Uterus (tissue), 4 donors: ENCODE data around the gene EID2B. TPM values are rescaled to one million over a fixed set of nuclear protein-coding genes. Genes with fewer than 3 reads are reported as not detected.

Experiments
- DNase-seq, 2 donors: peaks; one replicate each; pipeline ENCODE4 v3.0.0-alpha.2; 2019 to 2020
- H3K27ac ChIP-seq, 2 donors: fragments of 200-600 bp; sonication (generic); 1 replicate in 1 of 2; 2 replicates in 1 of 2; pipeline ENCODE4 v1.5.1; 2016 to 2018
- H3K27me3 ChIP-seq, 2 donors: fragments of 200-600 bp; sonication (generic); one replicate each; pipeline ENCODE4 v1.5.1; 2018 to 2019; ENCODE audit warnings: control low read depth in 1 of 2
- H3K36me3 ChIP-seq, 2 donors: fragments of 200-600 bp; sonication (generic); one replicate each; pipeline ENCODE4 v1.5.1; 2019; ENCODE audit warnings: control low read depth in 1 of 2
- H3K4me1 ChIP-seq, 2 donors: fragments of 200-600 bp; sonication (generic); one replicate each; pipeline ENCODE4 v1.5.1; 2018 to 2019; ENCODE audit warnings: control low read depth in 1 of 2
- H3K4me3 ChIP-seq, 2 donors: fragments of 200-600 bp; sonication (generic); 1 replicate in 1 of 2; 2 replicates in 1 of 2; pipeline ENCODE4 v1.5.1; 2018 to 2019; ENCODE audit warnings: mild to moderate bottlenecking in 1 of 2
- H3K9me3 ChIP-seq, 2 donors: fragments of 200-600 bp; sonication (generic); one replicate each; pipeline ENCODE4 v1.5.1; 2019; ENCODE audit warnings: control low read depth in 1 of 2
- POLR2A ChIP-seq, 2 donors: fragments of 450-650 bp; IDR thresholded peaks; one replicate each; pipeline ENCODE4 v1.6.1; 2016; ENCODE audit warnings: antibody characterized with exemption in 2 of 2, mild to moderate bottlenecking in 1 of 2, moderate library complexity in 1 of 2
- intact Hi-C: fragments of 100-400 bp; cut with DNase I; formaldehyde crosslinking; loops from one replicate; pipeline ENCODE4 v1.15.1; 2023; ENCODE audit warnings: low total_unique reads
- total RNA-seq, 4 donors: library from RNA; depleted of rRNA in 3 of 4; stranded (reverse); fragments of >200 nt in 3 of 4; gene quantifications; one replicate each; pipeline versions ENCODE4 v1.1.0 to v1.2.4, GENCODE V29; 2014 to 2023
- TF ChIP-seq, protein P1 (sequence below), 4 experiments: fragments of 200-600 bp in 2 of 4; fragments of 450-650 bp in 2 of 4; sonication (generic) in 2 of 4; IDR thresholded peaks; one replicate each; pipeline ENCODE4 v1.5.1; 2016 to 2019; ENCODE audit warnings: antibody characterized with exemption in 4 of 4, mild to moderate bottlenecking in 2 of 4, moderate library complexity in 1 of 4
- donor health status: DM: yes; HTN: yes; CAD: no.

The EID2B gene
- total RNA-seq, 4 donors from 2014 or later, result 0.29 to 6.6 (median 5.1) TPM

DNA sequence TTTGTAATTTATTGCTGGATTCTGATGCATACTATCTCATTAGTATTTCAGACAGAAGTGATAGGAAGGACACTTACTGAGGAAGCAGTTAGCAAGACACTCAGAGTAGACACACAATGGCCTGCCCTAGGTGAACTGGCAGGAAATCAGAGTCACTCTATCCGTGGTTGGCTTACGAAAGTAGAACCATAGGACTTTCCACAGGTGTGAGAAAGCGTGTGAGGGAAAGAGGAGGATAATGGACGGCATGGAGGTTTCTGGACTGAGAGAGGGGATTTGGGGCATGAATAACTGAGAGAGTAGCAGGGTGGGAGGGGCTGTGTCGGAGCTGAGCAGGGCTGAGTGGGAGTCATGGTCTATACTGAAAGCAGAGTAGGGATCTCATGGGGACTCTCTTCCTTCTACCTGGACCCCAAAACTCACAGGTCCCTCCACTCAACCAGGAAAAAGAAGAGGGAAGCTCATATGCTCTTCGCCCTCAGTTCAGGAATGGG lies 26.0 kb upstream of the EID2B start:
- H3K27ac ChIP-seq, result no peak overlapping the region
- DNase-seq, result no peak
- H3K36me3 ChIP-seq, result no peaks in the 10 kb centered on the region
- no peaks in the 10 kb centered on the region for H3K9me3 ChIP-seq
- no peaks in the 10 kb centered on the region for H3K4me1 ChIP-seq
- TF ChIP-seq POLR2A (IDR thresholded peaks at IDR 0.05), result no peak
- TF ChIP-seq, protein P1, sequence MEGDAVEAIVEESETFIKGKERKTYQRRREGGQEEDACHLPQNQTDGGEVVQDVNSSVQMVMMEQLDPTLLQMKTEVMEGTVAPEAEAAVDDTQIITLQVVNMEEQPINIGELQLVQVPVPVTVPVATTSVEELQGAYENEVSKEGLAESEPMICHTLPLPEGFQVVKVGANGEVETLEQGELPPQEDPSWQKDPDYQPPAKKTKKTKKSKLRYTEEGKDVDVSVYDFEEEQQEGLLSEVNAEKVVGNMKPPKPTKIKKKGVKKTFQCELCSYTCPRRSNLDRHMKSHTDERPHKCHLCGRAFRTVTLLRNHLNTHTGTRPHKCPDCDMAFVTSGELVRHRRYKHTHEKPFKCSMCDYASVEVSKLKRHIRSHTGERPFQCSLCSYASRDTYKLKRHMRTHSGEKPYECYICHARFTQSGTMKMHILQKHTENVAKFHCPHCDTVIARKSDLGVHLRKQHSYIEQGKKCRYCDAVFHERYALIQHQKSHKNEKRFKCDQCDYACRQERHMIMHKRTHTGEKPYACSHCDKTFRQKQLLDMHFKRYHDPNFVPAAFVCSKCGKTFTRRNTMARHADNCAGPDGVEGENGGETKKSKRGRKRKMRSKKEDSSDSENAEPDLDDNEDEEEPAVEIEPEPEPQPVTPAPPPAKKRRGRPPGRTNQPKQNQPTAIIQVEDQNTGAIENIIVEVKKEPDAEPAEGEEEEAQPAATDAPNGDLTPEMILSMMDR (IDR thresholded peaks at IDR 0.05), result no peak
- intact Hi-C loops, result no loop called here
- H3K27me3 ChIP-seq, result no peaks in the 10 kb centered on the region
- H3K4me3 ChIP-seq, result no peak overlapping the region

DNA sequence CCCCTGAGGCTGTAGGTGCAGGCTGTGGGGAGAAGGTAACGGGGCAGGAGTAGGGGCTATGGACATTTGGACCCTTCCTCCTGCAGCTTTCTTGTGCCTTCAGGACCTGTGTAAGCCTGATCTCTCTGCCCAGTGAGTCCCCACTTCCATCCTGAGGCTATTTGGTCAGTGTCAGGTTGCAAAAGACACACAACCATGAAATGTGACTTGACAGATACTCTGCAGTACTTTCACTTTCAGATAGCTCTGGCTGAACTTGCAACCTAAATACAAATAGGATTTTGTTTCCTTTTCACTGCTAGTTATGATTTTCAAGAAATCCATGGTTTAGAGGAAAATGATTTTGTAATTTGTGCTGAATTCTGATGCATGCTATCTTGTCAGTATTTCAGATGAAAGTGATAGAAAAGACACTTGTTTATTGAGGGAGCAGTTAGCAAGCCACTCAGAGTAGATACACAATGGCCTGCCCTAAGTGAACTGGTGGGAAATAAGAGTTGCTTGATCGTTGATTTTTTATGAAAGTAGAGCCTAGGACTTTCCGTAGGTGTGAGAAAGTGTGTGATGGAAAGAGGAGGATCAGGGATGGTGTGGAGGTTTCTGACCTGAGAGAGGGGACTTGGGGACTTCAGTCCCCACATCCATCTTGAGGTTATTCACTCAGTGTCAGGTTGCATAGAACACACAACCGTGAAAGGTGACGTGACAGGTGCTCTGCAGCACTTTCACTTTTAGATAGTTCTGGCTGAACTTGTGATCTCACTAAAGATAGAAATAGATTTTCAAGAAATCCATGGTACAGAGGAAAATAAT lies 25.4 kb upstream of the EID2B start:
- intact Hi-C loops, result no loop called here
- TF ChIP-seq POLR2A (IDR thresholded peaks at IDR 0.05), result no peak
- TF ChIP-seq, protein P1 (IDR thresholded peaks at IDR 0.05), result no peak
- no peaks in the 10 kb centered on the region for H3K27me3 ChIP-seq

DNA sequence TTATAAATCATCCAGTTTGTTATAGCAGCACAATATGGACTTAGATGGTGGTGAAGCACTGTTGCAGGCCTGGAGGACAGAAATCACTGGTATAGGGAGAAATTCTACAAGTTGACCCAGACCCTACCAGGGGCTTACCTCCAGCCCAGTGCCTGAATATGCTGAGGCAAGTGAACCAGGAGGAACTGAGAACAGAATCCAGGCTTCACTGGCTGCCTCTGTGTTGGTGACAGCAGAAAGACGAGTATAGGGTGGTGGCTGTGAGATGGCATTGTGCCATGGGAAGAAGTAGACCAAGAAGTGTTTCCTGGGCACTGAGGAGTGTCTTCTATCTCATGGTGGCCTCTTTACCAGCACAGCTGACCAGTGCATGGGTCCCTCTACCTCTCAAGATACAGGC lies 23.2 kb upstream of the EID2B start:
- TF ChIP-seq POLR2A (IDR thresholded peaks at IDR 0.05), result no peak
- TF ChIP-seq, protein P1 (IDR thresholded peaks at IDR 0.05), result no peak
- Histone ChIP-seq H3K27me3 (no peaks in the 10 kb centered on the region), H3K4me3 (no peak overlapping the region), H3K27ac (no peak overlapping the region), H3K9me3 (no peaks in the 10 kb centered on the region), H3K4me1 (no peaks in the 10 kb centered on the region), H3K36me3 (no peaks in the 10 kb centered on the region)
- intact Hi-C loops, result no loop called here
- DNase-seq, result no peak

More for the DNA sequence above, 25.4 kb upstream of the EID2B start:
- H3K36me3 ChIP-seq, result no peaks in the 10 kb centered on the region
- no peak overlapping the region for H3K4me3 ChIP-seq
- H3K4me1 ChIP-seq, result no peaks in the 10 kb centered on the region
- H3K9me3 ChIP-seq, result no peaks in the 10 kb centered on the region
- H3K27ac ChIP-seq, result no peak overlapping the region
- DNase-seq, result no peak

DNA sequence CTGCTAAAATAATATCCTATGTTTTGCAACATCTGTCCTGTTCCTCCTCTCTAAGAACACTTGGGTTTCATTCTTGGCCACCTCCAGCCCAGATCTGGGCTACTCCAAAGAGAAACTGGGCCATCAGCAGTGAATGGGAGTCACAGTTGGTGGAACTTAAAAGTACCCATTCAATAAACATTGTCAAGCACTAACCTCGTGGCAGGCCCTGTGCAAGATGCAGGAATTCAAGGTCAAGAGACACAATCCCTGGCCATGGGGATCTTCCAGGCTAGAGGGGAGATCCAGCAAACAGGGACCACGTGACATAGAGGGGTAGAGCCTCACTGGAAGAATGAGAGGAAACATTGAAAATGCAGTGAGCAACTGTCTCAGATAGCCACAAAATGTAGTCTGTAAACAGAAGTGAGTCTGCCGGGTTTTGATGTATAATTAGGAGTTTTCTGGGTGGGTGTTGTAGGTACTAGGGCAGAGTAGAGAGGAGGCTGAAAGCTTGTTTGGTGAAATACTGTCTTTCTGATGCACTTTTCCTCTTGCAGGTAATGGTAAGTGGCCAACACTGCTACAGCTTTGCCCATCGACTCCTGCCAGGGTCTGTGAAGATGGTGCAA lies 22.2 kb upstream of the EID2B start:
- DNase-seq, result no peak
- H3K27ac ChIP-seq, result no peak overlapping the region
- no peaks in the 10 kb centered on the region for H3K36me3 ChIP-seq
- no peaks in the 10 kb centered on the region for H3K4me1 ChIP-seq
- TF ChIP-seq POLR2A (IDR thresholded peaks at IDR 0.05), result no peak
- TF ChIP-seq, protein P1 (IDR thresholded peaks at IDR 0.05), result no peak
- H3K27me3 ChIP-seq, result no peaks in the 10 kb centered on the region
- H3K4me3 ChIP-seq, result no peak overlapping the region
- no peaks in the 10 kb centered on the region for H3K9me3 ChIP-seq
- intact Hi-C loops, result no loop called here

DNA sequence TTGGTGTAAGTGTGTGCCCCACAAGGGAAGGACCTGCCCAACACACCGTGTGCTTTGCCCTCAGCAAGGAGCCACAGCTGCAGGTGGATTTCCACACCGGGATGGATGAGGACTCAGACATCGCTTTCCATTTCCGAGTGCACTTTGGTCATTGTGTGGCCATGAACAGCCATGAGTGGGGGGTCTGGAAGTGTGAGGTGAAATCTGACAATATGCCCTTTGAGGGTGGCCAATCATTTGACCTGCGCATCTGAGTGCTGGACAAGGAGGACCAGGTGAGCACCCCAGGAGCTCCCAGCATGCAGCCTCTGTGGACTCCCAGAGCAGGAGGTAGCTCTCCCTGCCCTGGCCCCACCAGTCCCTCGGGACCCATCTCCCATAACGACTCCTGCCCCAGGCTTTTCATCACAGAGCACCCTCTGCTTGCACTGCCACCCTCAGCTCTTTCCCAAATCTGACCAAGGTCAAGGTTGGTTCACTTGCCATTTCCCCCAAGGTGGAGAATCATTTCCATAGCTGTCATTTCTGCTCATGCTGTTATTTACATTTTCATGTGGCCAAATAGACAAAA lies 20.5 kb upstream of the EID2B start:
- intact Hi-C loops, result no loop called here
- H3K4me3 ChIP-seq, result no peak overlapping the region
- DNase-seq, result no peak
- TF ChIP-seq, protein P1 (IDR thresholded peaks at IDR 0.05), result no peak
- TF ChIP-seq POLR2A (IDR thresholded peaks at IDR 0.05), result no peak
- H3K4me1 ChIP-seq, result no peaks in the 10 kb centered on the region
- H3K9me3 ChIP-seq, result no peaks in the 10 kb centered on the region
- no peaks in the 10 kb centered on the region for H3K36me3 ChIP-seq
- H3K27me3 ChIP-seq, result no peaks in the 10 kb centered on the region
- no peak overlapping the region for H3K27ac ChIP-seq
